Ascending aorta (tissue), 2 donors: ENCODE results near the gene ELAPOR1. TPM values are rescaled to one million over a fixed set of nuclear protein-coding genes. Genes with fewer than 3 reads are reported as not detected.

Experiments
- DNase-seq, 2 donors: peaks; one replicate each; pipeline ENCODE4 v3.0.0-alpha.2; 2019; ENCODE audit warnings: low spot score in 2 of 2
- H3K27ac ChIP-seq, 2 donors: fragments of 200-600 bp; sonication (generic); one replicate each; pipeline ENCODE4 v1.5.1; 2016 to 2017; ENCODE audit warnings: mild to moderate bottlenecking in 1 of 2
- H3K27me3 ChIP-seq: fragments of 200-600 bp; sonication (generic); one replicate; pipeline ENCODE4 v1.5.1; 2017
- H3K36me3 ChIP-seq, 2 donors: fragments of 200-600 bp; sonication (generic); one replicate each; pipeline ENCODE4 v1.5.1; 2016
- H3K4me1 ChIP-seq, 2 donors: fragments of 200-600 bp; sonication (generic); one replicate each; pipeline ENCODE4 v1.5.1; 2016 to 2017; ENCODE audit warnings: mild to moderate bottlenecking in 1 of 2
- H3K4me3 ChIP-seq, 2 donors: fragments of 200-600 bp; sonication (generic); one replicate each; pipeline ENCODE4 v1.5.1; 2016 to 2017; ENCODE audit warnings: mild to moderate bottlenecking in 1 of 2
- H3K9me3 ChIP-seq, 2 donors: fragments of 200-600 bp; sonication (generic); one replicate each; pipeline ENCODE4 v1.5.1; 2016
- intact Hi-C: fragments of 100-400 bp; cut with DNase I; formaldehyde crosslinking; loops from one replicate; pipeline ENCODE4 v1.15.1; 2023
- total RNA-seq: library from RNA; depleted of rRNA; stranded (reverse); fragments of >200 nt; gene quantifications from one replicate; pipeline ENCODE4 v1.1.0, GENCODE V29; 2016
- TF ChIP-seq, protein P1 (sequence below), 3 experiments: fragments of 200-600 bp in 2 of 3; fragments of 450-650 bp in 1 of 3; sonication (generic) in 2 of 3; IDR thresholded peaks; one replicate each; pipeline ENCODE4 v1.5.1; 2016 to 2019; ENCODE audit warnings: antibody characterized with exemption in 3 of 3, mild to moderate bottlenecking in 1 of 3, moderate library complexity in 1 of 3

Gene ELAPOR1
- total RNA-seq, 1 donor from 2014 or later, result not detected

DNA sequence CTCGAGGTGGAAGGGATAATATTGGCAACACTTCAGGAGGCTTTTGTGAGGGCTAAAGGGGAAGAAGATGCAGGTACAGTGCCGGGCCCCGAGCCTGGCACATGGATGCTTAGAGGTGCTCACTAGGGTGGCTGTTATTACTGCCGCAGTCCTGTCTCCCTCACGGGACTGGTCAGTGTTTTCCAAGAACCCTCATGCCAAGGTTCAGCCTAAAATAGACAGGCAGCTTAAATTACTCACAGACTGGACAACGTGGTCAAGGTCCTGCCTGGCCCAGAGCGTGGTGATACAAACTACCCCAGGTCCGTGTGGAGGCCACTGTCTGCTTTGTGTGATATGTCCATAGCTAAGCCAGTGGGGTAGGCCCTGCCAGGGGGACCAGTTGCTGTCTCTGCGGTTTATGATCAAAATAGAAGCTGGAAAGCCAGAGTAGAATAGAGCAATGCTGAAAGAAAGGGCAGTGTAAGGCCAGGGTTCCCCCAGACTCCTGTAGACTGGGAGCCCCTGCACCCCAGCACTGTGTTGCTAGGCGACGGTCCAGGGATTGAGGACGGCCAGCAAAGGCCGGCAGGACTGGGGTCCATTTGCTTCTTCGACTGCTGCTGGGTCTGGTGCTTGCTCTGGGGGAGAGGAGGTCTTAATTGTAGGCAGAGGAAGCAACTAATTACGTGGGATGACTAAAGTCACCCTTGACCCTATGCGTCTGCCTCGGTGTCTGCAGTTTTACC lies 36.1 kb downstream of the ELAPOR1 start:
- Histone ChIP-seq H3K27ac (no peak overlapping the region), H3K27me3 (no peaks in the 10 kb centered on the region), H3K36me3 (no peaks in the 10 kb centered on the region), H3K4me1 (no peaks in the 10 kb centered on the region), H3K4me3 (no peak overlapping the region), H3K9me3 (no peaks in the 10 kb centered on the region)
- no peak for DNase-seq
- intact Hi-C loops, result no loop called here
- TF ChIP-seq, protein P1, sequence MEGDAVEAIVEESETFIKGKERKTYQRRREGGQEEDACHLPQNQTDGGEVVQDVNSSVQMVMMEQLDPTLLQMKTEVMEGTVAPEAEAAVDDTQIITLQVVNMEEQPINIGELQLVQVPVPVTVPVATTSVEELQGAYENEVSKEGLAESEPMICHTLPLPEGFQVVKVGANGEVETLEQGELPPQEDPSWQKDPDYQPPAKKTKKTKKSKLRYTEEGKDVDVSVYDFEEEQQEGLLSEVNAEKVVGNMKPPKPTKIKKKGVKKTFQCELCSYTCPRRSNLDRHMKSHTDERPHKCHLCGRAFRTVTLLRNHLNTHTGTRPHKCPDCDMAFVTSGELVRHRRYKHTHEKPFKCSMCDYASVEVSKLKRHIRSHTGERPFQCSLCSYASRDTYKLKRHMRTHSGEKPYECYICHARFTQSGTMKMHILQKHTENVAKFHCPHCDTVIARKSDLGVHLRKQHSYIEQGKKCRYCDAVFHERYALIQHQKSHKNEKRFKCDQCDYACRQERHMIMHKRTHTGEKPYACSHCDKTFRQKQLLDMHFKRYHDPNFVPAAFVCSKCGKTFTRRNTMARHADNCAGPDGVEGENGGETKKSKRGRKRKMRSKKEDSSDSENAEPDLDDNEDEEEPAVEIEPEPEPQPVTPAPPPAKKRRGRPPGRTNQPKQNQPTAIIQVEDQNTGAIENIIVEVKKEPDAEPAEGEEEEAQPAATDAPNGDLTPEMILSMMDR (IDR thresholded peaks at IDR 0.05), result no peak

DNA sequence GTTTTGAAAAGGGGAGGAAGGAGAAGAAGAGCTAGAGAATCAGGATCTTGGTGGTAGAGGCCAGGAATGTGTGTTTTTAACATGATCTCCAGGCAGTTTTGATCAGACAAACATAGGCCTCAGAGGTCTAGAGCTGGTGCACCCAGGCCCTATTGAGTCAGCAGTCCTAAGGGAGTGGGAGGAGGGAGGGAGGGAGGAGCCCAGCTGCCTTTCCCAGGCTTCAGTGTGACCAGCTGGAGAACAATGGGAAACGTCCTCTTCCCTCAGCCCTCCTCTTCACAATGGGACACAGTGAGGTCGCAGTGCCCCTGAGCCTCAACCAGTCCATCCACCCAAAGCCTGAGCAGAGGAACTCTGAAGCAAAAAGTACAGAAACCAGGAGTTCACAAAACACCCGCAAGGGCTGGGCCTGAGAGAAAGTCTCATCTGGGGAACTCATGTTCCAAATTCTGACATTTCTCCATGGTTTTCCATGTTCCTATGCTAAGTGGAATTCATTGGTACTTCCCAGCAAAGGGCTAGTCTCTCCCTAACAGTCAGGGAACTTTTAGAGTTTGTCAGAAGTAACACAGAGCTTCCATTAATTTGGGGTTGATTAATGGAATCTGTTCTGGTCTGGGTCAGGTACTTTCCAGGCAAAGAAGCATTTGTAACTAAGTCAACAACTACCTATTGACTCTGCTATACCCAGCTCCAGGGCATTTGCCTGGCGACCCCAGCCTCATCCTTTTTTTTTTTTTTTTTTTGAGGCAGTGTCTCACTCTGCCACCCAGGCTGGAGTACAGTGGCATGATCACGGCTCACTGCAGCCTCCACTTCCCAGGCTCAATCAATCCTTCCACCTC lies 37.5 kb downstream of the ELAPOR1 start:
- no peaks in the 10 kb centered on the region for H3K27me3 ChIP-seq
- no peaks in the 10 kb centered on the region for H3K36me3 ChIP-seq
- H3K4me1 ChIP-seq, result no peaks in the 10 kb centered on the region
- H3K27ac ChIP-seq, result no peak overlapping the region
- intact Hi-C loops, result no loop called here
- H3K9me3 ChIP-seq, result no peaks in the 10 kb centered on the region
- TF ChIP-seq, protein P1 (IDR thresholded peaks at IDR 0.05), result no peak
- no peak for DNase-seq
- H3K4me3 ChIP-seq, result no peak overlapping the region

DNA sequence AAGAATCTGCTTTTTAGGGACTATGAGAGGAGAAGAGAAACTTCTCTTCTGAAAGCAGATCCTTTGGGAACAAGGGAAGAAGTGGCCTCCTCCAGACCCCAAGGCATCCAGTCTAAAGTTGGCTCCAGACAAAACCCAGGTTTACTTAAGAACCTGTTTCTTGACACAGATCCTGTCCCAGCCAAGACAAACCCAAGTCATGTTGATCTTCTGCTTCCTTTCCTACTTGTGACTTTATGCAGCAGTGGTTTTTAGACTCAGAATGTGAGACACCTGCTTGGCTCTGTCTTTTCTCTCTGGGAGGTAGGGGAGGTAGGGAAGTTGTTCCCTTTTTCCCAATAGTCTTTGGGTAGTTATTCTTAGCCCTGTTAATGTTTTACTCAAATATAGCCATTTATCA lies 38.3 kb downstream of the ELAPOR1 start:
- Histone ChIP-seq H3K36me3 (no peaks in the 10 kb centered on the region), H3K4me3 (no peak overlapping the region), H3K9me3 (no peaks in the 10 kb centered on the region), H3K27me3 (no peaks in the 10 kb centered on the region), H3K27ac (no peak overlapping the region), H3K4me1 (no peaks in the 10 kb centered on the region)
- no peak for DNase-seq
- TF ChIP-seq, protein P1 (IDR thresholded peaks at IDR 0.05), result no peak
- intact Hi-C loops, result no loop called here

DNA sequence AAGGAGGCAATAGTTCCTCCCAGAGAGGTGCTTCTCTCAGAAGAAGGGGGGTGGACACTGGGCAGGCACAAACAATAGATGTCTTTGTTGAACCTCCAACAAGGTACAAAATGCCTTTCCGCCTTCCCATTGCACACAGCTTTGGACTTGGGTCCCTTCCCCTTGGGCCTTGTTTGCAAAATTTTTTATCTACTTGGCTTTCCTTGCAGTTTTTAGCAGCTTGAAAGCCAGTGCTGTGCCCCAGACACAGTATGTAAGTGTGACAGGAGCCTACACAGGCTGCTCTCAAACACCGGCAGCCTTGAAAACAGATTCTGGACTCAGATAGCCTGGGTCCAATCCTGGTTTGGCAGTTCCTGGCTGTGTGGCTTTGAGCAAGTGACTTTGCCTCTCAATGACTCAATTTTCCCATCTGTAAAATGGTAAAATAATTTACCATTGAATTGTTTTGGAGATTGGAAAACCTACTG lies 43.0 kb downstream of the ELAPOR1 start:
- TF ChIP-seq, protein P1 (IDR thresholded peaks at IDR 0.05), result no peak
- H3K27ac ChIP-seq, result no peak overlapping the region
- H3K9me3 ChIP-seq, result no peaks in the 10 kb centered on the region
- DNase-seq, result no peak
- no peaks in the 10 kb centered on the region for H3K36me3 ChIP-seq
- H3K4me1 ChIP-seq, result peaks cover 0 to 2% of the 10 kb centered on the region in 2 donors
- intact Hi-C loops, result no loop called here
- H3K4me3 ChIP-seq, result no peak overlapping the region
- H3K27me3 ChIP-seq, result no peaks in the 10 kb centered on the region

DNA sequence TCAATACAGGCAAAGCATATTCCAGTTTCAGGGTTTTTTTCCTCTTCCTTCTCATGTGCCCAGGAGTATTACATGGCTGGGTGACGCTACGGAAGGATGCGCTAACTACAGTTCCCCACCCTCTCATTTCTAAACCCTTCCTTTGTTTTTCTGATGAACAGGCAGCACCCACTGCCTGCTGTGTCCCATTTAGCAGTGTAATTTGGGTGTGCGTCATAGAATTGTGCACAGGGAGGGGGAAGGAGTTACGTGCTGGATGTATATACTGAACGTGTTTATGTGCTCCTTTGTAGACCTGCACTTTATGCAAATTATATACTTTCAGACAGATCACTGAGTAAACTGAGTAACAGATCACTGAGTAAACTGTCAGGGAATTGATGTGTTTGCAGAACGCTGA lies 44.5 kb downstream of the ELAPOR1 start:
- Histone ChIP-seq H3K27ac (no peak overlapping the region), H3K4me1 (peaks cover 0 to 9% of the 10 kb centered on the region in 2 donors), H3K9me3 (no peaks in the 10 kb centered on the region), H3K27me3 (no peaks in the 10 kb centered on the region), H3K36me3 (no peaks in the 10 kb centered on the region), H3K4me3 (no peak overlapping the region)
- intact Hi-C loops, result no loop called here
- TF ChIP-seq, protein P1 (IDR thresholded peaks at IDR 0.05), result no peak
- no peak for DNase-seq
